ENCODE measurements around the gene MAD1L1.

DNA sequence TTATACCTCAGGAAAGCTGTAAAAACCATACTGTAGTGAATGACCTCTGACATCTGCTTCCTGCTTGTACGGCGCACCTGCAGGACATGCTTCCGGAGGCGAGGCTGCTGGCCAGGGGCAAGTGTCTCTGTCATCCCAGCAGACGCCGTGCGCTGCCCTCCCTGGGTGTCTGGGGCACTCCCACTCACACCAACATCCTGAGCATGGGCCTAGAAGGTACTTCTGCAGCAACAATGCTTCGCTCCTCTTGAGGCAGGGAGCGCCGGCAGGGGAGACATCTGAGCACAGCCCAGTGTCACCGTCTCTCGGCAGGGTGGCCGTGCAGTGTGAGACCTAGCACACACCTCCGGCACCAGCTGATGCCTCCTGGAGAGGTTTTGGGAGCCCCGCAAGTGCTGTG lies 269.2 kb downstream of the MAD1L1 start:
- TF ChIP-seq RAD21 (IDR thresholded peaks at IDR 0.05; ENCODE audit: low read length) (no peak), CTCF (conservative IDR thresholded peaks at IDR 0.05; ENCODE audit: low read depth, low read length) (no peak), RFX5 (IDR thresholded peaks at IDR 0.05; ENCODE audit: low read depth, low read length) (no peak), MXI1 (IDR thresholded peaks at IDR 0.05; ENCODE audit: borderline replicate concordance, low read depth, low read length) (no peak), ELK1 (IDR thresholded peaks at IDR 0.05; ENCODE audit: borderline replicate concordance, low read depth, low read length) (no peak), POLR2A (IDR thresholded peaks at IDR 0.05; ENCODE audit: low read depth, low read length) (no peak), CEBPB (IDR thresholded peaks at IDR 0.05; ENCODE audit: low read depth, low read length) (no peak), MAFK (IDR thresholded peaks at IDR 0.05; ENCODE audit: low read depth, low read length) (no peak), SMC3 (IDR thresholded peaks at IDR 0.05; ENCODE audit: low read depth, low read length) (no peak), USF2 (IDR thresholded peaks at IDR 0.05; ENCODE audit: low read depth, low read length) (no peak), FOS (IDR thresholded peaks at IDR 0.05; ENCODE audit: low read depth, low read length) (no peak), BHLHE40 (IDR thresholded peaks at IDR 0.05; ENCODE audit: low read depth, low read length) (no peak), CHD1 (IDR thresholded peaks at IDR 0.05; ENCODE audit: low read depth, low read length) (no peak), MAZ (IDR thresholded peaks at IDR 0.05; ENCODE audit: borderline replicate concordance, low read depth, low read length) (no peak)
